ENCODE measurements around the gene SSBP4.

- TF ChIP-seq POLR2A (IDR thresholded peaks at IDR 0.05) (no peak), POLR2AphosphoS5 (IDR thresholded peaks at IDR 0.05) (no peak)
- TF ChIP-seq, protein P1, sequence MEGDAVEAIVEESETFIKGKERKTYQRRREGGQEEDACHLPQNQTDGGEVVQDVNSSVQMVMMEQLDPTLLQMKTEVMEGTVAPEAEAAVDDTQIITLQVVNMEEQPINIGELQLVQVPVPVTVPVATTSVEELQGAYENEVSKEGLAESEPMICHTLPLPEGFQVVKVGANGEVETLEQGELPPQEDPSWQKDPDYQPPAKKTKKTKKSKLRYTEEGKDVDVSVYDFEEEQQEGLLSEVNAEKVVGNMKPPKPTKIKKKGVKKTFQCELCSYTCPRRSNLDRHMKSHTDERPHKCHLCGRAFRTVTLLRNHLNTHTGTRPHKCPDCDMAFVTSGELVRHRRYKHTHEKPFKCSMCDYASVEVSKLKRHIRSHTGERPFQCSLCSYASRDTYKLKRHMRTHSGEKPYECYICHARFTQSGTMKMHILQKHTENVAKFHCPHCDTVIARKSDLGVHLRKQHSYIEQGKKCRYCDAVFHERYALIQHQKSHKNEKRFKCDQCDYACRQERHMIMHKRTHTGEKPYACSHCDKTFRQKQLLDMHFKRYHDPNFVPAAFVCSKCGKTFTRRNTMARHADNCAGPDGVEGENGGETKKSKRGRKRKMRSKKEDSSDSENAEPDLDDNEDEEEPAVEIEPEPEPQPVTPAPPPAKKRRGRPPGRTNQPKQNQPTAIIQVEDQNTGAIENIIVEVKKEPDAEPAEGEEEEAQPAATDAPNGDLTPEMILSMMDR (IDR thresholded peaks at IDR 0.05), result no peak
Measured at GRCh38 chr19:18456279-18456678, 37.1 kb downstream of the SSBP4 start.
